Measurements from ENCODE around the gene ARHGAP44.
"Not testable (repeated sequence)": the region's sequence is repeated elsewhere in the genome, so short reads cannot be mapped to it uniquely, and the experiment has no call there.

ARHGAP44 gene

GRCh38 chr17:12959441-12959840 lies 170.1 kb downstream of the ARHGAP44 start:
- DNase-seq (ENCODE audit: extremely low read depth in 1 of 2, low read depth in 1 of 2): no peak

GRCh38 chr17:12961655-12962054 lies 172.4 kb downstream of the ARHGAP44 start:
- no peak for DNase-seq (ENCODE audit: extremely low read depth in 1 of 2, low read depth in 1 of 2)

- DNase-seq (ENCODE audit: extremely low read depth in 1 of 2, low read depth in 1 of 2): no peak
These were observed 174.2 kb downstream of the ARHGAP44 start for GRCh38 chr17:12963505-12963904.

- no peak for DNase-seq (ENCODE audit: extremely low read depth in 1 of 2, low read depth in 1 of 2)
These were observed 174.9 kb downstream of the ARHGAP44 start for GRCh38 chr17:12964162-12964561.

GRCh38 chr17:12964840-12965239 lies 175.5 kb downstream of the ARHGAP44 start:
- DNase-seq (ENCODE audit: extremely low read depth in 1 of 2, low read depth in 1 of 2): no peak

GRCh38 chr17:12965988-12966387 lies 176.7 kb downstream of the ARHGAP44 start:
- no peak for DNase-seq (ENCODE audit: extremely low read depth in 1 of 2, low read depth in 1 of 2)

- DNase-seq (ENCODE audit: extremely low read depth in 1 of 2, low read depth in 1 of 2): no peak
These were observed 177.1 kb downstream of the ARHGAP44 start for GRCh38 chr17:12966413-12966812.

- no peak for DNase-seq (ENCODE audit: extremely low read depth in 1 of 2, low read depth in 1 of 2)
These were observed 178.7 kb downstream of the ARHGAP44 start for GRCh38 chr17:12967962-12968361.

GRCh38 chr17:12973496-12974004 lies 184.3 kb downstream of the ARHGAP44 start:
- no peak for DNase-seq (ENCODE audit: extremely low read depth in 1 of 2, low read depth in 1 of 2)

- DNase-seq (ENCODE audit: extremely low read depth in 1 of 2, low read depth in 1 of 2): no peak
These were observed 184.8 kb downstream of the ARHGAP44 start for GRCh38 chr17:12974005-12974531.

- no peak for DNase-seq (ENCODE audit: extremely low read depth in 1 of 2, low read depth in 1 of 2)
These were observed 187.9 kb downstream of the ARHGAP44 start for GRCh38 chr17:12977008-12977751.

- DNase-seq (ENCODE audit: extremely low read depth in 1 of 2, low read depth in 1 of 2): not testable (repeated sequence)
These were observed 189.5 kb downstream of the ARHGAP44 start for GRCh38 chr17:12978787-12979186.

- no peak for DNase-seq (ENCODE audit: extremely low read depth in 1 of 2, low read depth in 1 of 2)
These were observed 189.9 kb downstream of the ARHGAP44 start for GRCh38 chr17:12979246-12979645.

GRCh38 chr17:12979826-12980500 lies 190.7 kb downstream of the ARHGAP44 start:
- no peak for DNase-seq (ENCODE audit: extremely low read depth in 1 of 2, low read depth in 1 of 2)

GRCh38 chr17:12982224-12982623 lies 192.9 kb downstream of the ARHGAP44 start:
- DNase-seq (ENCODE audit: extremely low read depth in 1 of 2, low read depth in 1 of 2): no peak

- DNase-seq (ENCODE audit: extremely low read depth in 1 of 2, low read depth in 1 of 2): no peak
These were observed 194.9 kb downstream of the ARHGAP44 start for GRCh38 chr17:12983991-12984884.

GRCh38 chr17:12985431-12986293 lies 196.4 kb downstream of the ARHGAP44 start:
- no peak for DNase-seq (ENCODE audit: extremely low read depth in 1 of 2, low read depth in 1 of 2)

GRCh38 chr17:12987120-12987519 lies 197.8 kb downstream of the ARHGAP44 start:
- no peak for DNase-seq (ENCODE audit: extremely low read depth in 1 of 2, low read depth in 1 of 2)

- no peak for DNase-seq (ENCODE audit: extremely low read depth in 1 of 2, low read depth in 1 of 2)
These were observed 200.9 kb downstream of the ARHGAP44 start for GRCh38 chr17:12990041-12990808.
